Lower lobe of right lung (tissue), 2 donors: ENCODE measurements around the gene DDX11. TPM values are rescaled to one million over a fixed set of nuclear protein-coding genes. Genes with fewer than 3 reads are reported as not detected.
"Not testable (repeated sequence)": the region's sequence is repeated elsewhere in the genome, so short reads cannot be mapped to it uniquely, and the experiment has no call there.

Source experiments
- ATAC-seq, 2 donors: fragments of 200-7000 bp; cut with Tn5 transposase; one replicate each; pipeline ENCODE4 v1.9.1; 2020 to 2022; ENCODE audit warnings: mild to moderate bottlenecking in 2 of 2, moderate library complexity in 2 of 2
- DNase-seq: peaks from one replicate; pipeline ENCODE4 v3.0.0-alpha.2; 2020
- H3K27ac ChIP-seq: fragments of 200-600 bp; one replicate; pipeline ENCODE4 v1.8.0; 2022
- H3K27me3 ChIP-seq: fragments of 200-600 bp; one replicate; pipeline ENCODE4 v1.8.0; 2022; ENCODE audit warnings: low read depth
- H3K36me3 ChIP-seq: fragments of 200-600 bp; one replicate; pipeline ENCODE4 v1.8.0; 2022; ENCODE audit warnings: mild to moderate bottlenecking
- H3K4me1 ChIP-seq: fragments of 200-600 bp; one replicate; pipeline ENCODE4 v1.8.0; 2022
- H3K4me3 ChIP-seq: fragments of 200-600 bp; one replicate; pipeline ENCODE4 v1.8.0; 2022; ENCODE audit warnings: mild to moderate bottlenecking
- H3K9me3 ChIP-seq: fragments of 200-600 bp; one replicate; pipeline ENCODE4 v1.8.0; 2022
- CTCF ChIP-seq: fragments of 200-600 bp; IDR thresholded peaks from one replicate; pipeline ENCODE4 v1.8.0; 2022; ENCODE audit warnings: antibody characterized with exemption, mild to moderate bottlenecking
- intact Hi-C: fragments of 100-400 bp; cut with DNase I; formaldehyde crosslinking; loops from one replicate; pipeline ENCODE4 v1.11.0; 2022
- total RNA-seq: library from RNA; stranded (reverse); fragmentation: NEBNext Ultra II Directional; extraction: Animal tissue kit (Norgen Biotek cat#: 25700); gene quantifications from one replicate; pipeline ENCODE4 v1.2.1, GENCODE V29; 2021
- donor health status: DM: no; HTN: yes; CAD: no; lungs with severe emphysema.

DDX11 gene
- total RNA-seq, 1 donor from 2014 or later = 8.9 TPM

GRCh38 chr12:31117203-31118011, 43.7 kb downstream of the DDX11 start:
- DNase-seq = no peak
- peak overlapping the region; percentile 44 for H3K4me3 ChIP-seq
- peaks cover 17% of the 10 kb centered on the region for H3K4me1 ChIP-seq
- no peaks in the 10 kb centered on the region for H3K36me3 ChIP-seq
- peaks cover 29% of the 10 kb centered on the region for H3K27me3 ChIP-seq
- intact Hi-C loops = no loop called here
- ATAC-seq = peak; percentile 72 to 74
- peak; percentile 41 for TF ChIP-seq CTCF
- H3K27ac ChIP-seq = no peak overlapping the region
- no peaks in the 10 kb centered on the region for H3K9me3 ChIP-seq

GRCh38 chr12:31118347-31119191, 44.9 kb downstream of the DDX11 start:
- intact Hi-C loops = no loop called here
- peaks cover 17% of the 10 kb centered on the region for H3K4me1 ChIP-seq
- TF ChIP-seq CTCF = no peak
- DNase-seq = no peak
- ATAC-seq = peak; percentile 59 to 71
- no peak overlapping the region for H3K27ac ChIP-seq
- H3K36me3 ChIP-seq = no peaks in the 10 kb centered on the region
- H3K4me3 ChIP-seq = peak overlapping the region; percentile 36
- peaks cover 29% of the 10 kb centered on the region for H3K27me3 ChIP-seq
- H3K9me3 ChIP-seq = no peaks in the 10 kb centered on the region

- peak overlapping the region; percentile 36 for H3K4me3 ChIP-seq
- ATAC-seq = peak in 1 of 2 donors; percentile 33
Measured at GRCh38 chr12:31119192-31119802, 45.6 kb downstream of the DDX11 start.

GRCh38 chr12:31119803-31120211, 46.1 kb downstream of the DDX11 start:
- TF ChIP-seq CTCF = no peak
- intact Hi-C loops = no loop called here
- Histone ChIP-seq H3K27ac (no peak overlapping the region), H3K4me3 (no peak overlapping the region), H3K4me1 (peaks cover 17% of the 10 kb centered on the region), H3K27me3 (peaks cover 29% of the 10 kb centered on the region), H3K36me3 (no peaks in the 10 kb centered on the region), H3K9me3 (no peaks in the 10 kb centered on the region)
- ATAC-seq (peak in 1 of 2 donors; percentile 45), DNase-seq (no peak)

More at GRCh38 chr12:31119192-31119802, 45.6 kb downstream of the DDX11 start:
- Histone ChIP-seq H3K9me3 (no peaks in the 10 kb centered on the region), H3K27me3 (peaks cover 29% of the 10 kb centered on the region), H3K4me1 (peaks cover 17% of the 10 kb centered on the region), H3K36me3 (no peaks in the 10 kb centered on the region), H3K27ac (no peak overlapping the region)
- intact Hi-C loops = no loop called here
- DNase-seq = no peak
- TF ChIP-seq CTCF = no peak

- H3K9me3 ChIP-seq = no peaks in the 10 kb centered on the region
- H3K27me3 ChIP-seq = peaks cover 29% of the 10 kb centered on the region
- DNase-seq (no peak), ATAC-seq (no peak)
- no peaks in the 10 kb centered on the region for H3K36me3 ChIP-seq
- intact Hi-C loops = no loop called here
- TF ChIP-seq CTCF = no peak
- H3K4me1 ChIP-seq = peaks cover 17% of the 10 kb centered on the region
- H3K4me3 ChIP-seq = no peak overlapping the region
- H3K27ac ChIP-seq = no peak overlapping the region
Measured at GRCh38 chr12:31120392-31121008, 46.8 kb downstream of the DDX11 start.

GRCh38 chr12:31121022-31121728, 47.5 kb downstream of the DDX11 start:
- intact Hi-C loops, H3K4me3 ChIP-seq, H3K36me3 ChIP-seq, ATAC-seq, DNase-seq, H3K27ac ChIP-seq, H3K9me3 ChIP-seq: not testable (repeated sequence)
- Histone ChIP-seq H3K4me1 (peaks cover 17% of the 10 kb centered on the region), H3K27me3 (peaks cover 29% of the 10 kb centered on the region)
